WTC11 (cell line): ENCODE results near the gene TMEM59L. TPM values are rescaled to one million over a fixed set of nuclear protein-coding genes. Genes with fewer than 3 reads are reported as not detected.
A peak's percentile ranks its signal among the peaks of the same experiment; 100 is the strongest.

Experiments
- ATAC-seq: fragments of 200-7000 bp; cut with Tn5 transposase; 2 replicates; pipeline ENCODE4 v1.10.0; 2021; ENCODE audit warnings: mild to moderate bottlenecking, moderate library complexity
- CTCF ChIA-PET: fragments of 300-600 bp; sonication (Branson Sonifier 250); formaldehyde crosslinking; loops from one replicate; lab custom pipeline; 2021; ENCODE audit warnings: antibody characterized with exemption; lab: Charles Lee
- POLR2A ChIA-PET: fragments of 350-600 bp; sonication (Branson Sonifier 250); formaldehyde crosslinking; loops from one replicate; lab custom pipeline; 2021; ENCODE audit warnings: antibody characterized with exemption; lab: Charles Lee
- DNase-seq: peaks from one replicate; pipeline ENCODE4 v3.0.0; 2021; ENCODE audit warnings: low spot score
- H3K27ac Mint-ChIP-seq: 2 replicates; pipeline ENCODE4 v1.8.0; 2021; ENCODE audit warnings: mixed read lengths
- H3K27me3 Mint-ChIP-seq: 2 replicates; pipeline ENCODE4 v1.8.0; 2021; ENCODE audit warnings: low read depth, mild to moderate bottlenecking, moderate library complexity, mixed read lengths
- H3K36me3 Mint-ChIP-seq: 2 replicates; pipeline ENCODE4 v1.8.0; 2021; ENCODE audit warnings: mixed read lengths
- H3K4me1 Mint-ChIP-seq: 2 replicates; pipeline ENCODE4 v1.8.0; 2022; ENCODE audit warnings: mixed read lengths
- H3K4me3 Mint-ChIP-seq: 2 replicates; pipeline ENCODE4 v1.8.0; 2021; ENCODE audit warnings: mild to moderate bottlenecking, moderate library complexity, mixed read lengths
- H3K9me3 Mint-ChIP-seq: 2 replicates; pipeline ENCODE4 v1.8.0; 2021; ENCODE audit warnings: mixed read lengths
- ARID4B ChIP-seq: sonication (generic); formaldehyde crosslinking; IDR thresholded peaks from 2 replicates; pipeline ENCODE4 v1.8.0; 2023; ENCODE audit warnings: missing genetic modification reagents, mild to moderate bottlenecking, borderline replicate concordance
- ATF1 ChIP-seq: sonication (generic); formaldehyde crosslinking; IDR thresholded peaks from 2 replicates; pipeline ENCODE4 v1.8.1; 2023; ENCODE audit warnings: mild to moderate bottlenecking, moderate library complexity, missing genetic modification reagents
- E2F5 ChIP-seq: sonication (generic); formaldehyde crosslinking; IDR thresholded peaks from 2 replicates; pipeline ENCODE4 v1.8.1; 2022; ENCODE audit warnings: mild to moderate bottlenecking, moderate library complexity, missing genetic modification reagents
- FOXP1 ChIP-seq: sonication (generic); formaldehyde crosslinking; IDR thresholded peaks from 2 replicates; pipeline ENCODE4 v1.8.0; 2022; ENCODE audit warnings: missing genetic modification reagents, mild to moderate bottlenecking, moderate library complexity, borderline replicate concordance
- MXD4 ChIP-seq: fragments of 250-450 bp; sonication (Bioruptor Pico); IDR thresholded peaks from 2 replicates; pipeline ENCODE4 v1.8.0; 2021; ENCODE audit warnings: mild to moderate bottlenecking, moderate library complexity, borderline replicate concordance
- MYBL2 ChIP-seq: sonication (generic); formaldehyde crosslinking; IDR thresholded peaks from 2 replicates; pipeline ENCODE4 v1.8.1; 2023; ENCODE audit warnings: mild to moderate bottlenecking, moderate library complexity, missing genetic modification reagents
- SMAD4 ChIP-seq: sonication (generic); formaldehyde crosslinking; IDR thresholded peaks from 2 replicates; pipeline ENCODE4 v1.8.0; 2022; ENCODE audit warnings: mild to moderate bottlenecking, missing genetic modification reagents
- USF2 ChIP-seq: sonication (generic); formaldehyde crosslinking; IDR thresholded peaks from 2 replicates; pipeline ENCODE4 v1.8.1; 2023; ENCODE audit warnings: mild to moderate bottlenecking, missing genetic modification reagents, moderate library complexity
- ZBTB21 ChIP-seq: sonication (generic); formaldehyde crosslinking; IDR thresholded peaks from 2 replicates; pipeline ENCODE4 v1.8.1; 2023; ENCODE audit warnings: mild to moderate bottlenecking, missing genetic modification reagents, borderline replicate concordance
- ZNF263 ChIP-seq: sonication (generic); formaldehyde crosslinking; IDR thresholded peaks from 2 replicates; pipeline ENCODE4 v1.8.1; 2022; ENCODE audit warnings: low read depth, mild to moderate bottlenecking, moderate library complexity, missing genetic modification reagents
- ZSCAN18 ChIP-seq: fragments of 250-450 bp; sonication (Bioruptor Pico); IDR thresholded peaks from 2 replicates; pipeline ENCODE4 v2.1.2; 2022; ENCODE audit warnings: mild to moderate bottlenecking, moderate library complexity
- total RNA-seq: library from RNA; stranded (reverse); gene quantifications from 3 replicates; pipeline ENCODE4 v1.2.3, GENCODE V29; 2021
- TF ChIP-seq, protein P1 (sequence below): sonication (generic); formaldehyde crosslinking; IDR thresholded peaks from 2 replicates; pipeline ENCODE4 v1.8.1; 2023; ENCODE audit warnings: mild to moderate bottlenecking, missing genetic modification reagents
- TF ChIP-seq, protein P2 (sequence below): sonication (generic); formaldehyde crosslinking; IDR thresholded peaks from 2 replicates; pipeline ENCODE4 v1.8.1; 2023; ENCODE audit warnings: mild to moderate bottlenecking, moderate library complexity, missing genetic modification reagents

The TMEM59L gene
- total RNA-seq, 1 experiment from 2014 or later, result 14.8 TPM

- H3K4me1 Mint-ChIP-seq, result peaks cover 40% of the 10 kb centered on the region
Measured at GRCh38 chr19:18611327-18612050, 1.2 kb upstream of the TMEM59L start.

DNA sequence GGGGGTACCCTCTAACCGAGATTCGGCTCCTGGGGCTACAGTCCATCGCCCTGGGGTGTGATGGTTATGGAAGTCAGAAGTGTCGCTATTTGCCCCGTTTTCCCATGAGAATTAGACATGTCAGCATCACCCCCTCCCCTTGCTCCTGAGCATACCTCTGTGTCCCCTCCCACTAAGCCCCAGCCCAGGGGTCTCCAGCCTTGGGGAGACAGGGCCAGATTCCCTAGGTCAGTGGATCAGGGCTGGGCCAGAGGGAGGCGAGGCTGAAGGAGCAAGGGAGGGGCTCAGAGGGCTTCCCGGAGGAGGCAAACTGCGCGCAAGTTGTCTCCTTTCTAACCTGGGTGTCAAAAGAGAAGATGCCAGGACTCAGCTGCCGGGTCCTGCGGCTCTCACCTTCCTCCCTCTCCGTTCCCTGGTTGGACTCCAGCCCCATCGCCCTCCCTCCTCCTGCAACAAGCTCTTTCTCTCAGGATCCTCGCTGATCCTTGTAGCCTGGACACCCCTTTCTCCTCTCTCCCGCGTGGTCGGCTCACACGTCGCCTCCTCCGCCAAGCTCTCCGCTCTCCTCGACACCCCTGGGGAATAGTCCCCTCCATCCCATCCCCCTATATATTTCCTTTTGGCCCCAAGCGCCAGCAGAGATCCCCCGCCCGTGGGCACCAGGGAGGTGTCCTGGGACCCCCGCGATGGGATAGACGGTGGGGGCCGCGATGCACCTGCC is 459 bp upstream of the TMEM59L start:
- TF ChIP-seq ARID4B (no peak), ZNF263 (CRISPR knock-in tag) (no peak), ATF1 (no peak), SMAD4 (CRISPR knock-in tag) (no peak)
- TF ChIP-seq, protein P1, sequence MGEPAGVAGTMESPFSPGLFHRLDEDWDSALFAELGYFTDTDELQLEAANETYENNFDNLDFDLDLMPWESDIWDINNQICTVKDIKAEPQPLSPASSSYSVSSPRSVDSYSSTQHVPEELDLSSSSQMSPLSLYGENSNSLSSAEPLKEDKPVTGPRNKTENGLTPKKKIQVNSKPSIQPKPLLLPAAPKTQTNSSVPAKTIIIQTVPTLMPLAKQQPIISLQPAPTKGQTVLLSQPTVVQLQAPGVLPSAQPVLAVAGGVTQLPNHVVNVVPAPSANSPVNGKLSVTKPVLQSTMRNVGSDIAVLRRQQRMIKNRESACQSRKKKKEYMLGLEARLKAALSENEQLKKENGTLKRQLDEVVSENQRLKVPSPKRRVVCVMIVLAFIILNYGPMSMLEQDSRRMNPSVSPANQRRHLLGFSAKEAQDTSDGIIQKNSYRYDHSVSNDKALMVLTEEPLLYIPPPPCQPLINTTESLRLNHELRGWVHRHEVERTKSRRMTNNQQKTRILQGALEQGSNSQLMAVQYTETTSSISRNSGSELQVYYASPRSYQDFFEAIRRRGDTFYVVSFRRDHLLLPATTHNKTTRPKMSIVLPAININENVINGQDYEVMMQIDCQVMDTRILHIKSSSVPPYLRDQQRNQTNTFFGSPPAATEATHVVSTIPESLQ (CRISPR knock-in tag), result no peak
- peak overlapping the region; percentile 80 for H3K4me3 Mint-ChIP-seq
- H3K36me3 Mint-ChIP-seq, result no peaks in the 10 kb centered on the region; the same call in 1 of the 2 replicates
- H3K9me3 Mint-ChIP-seq, result peaks cover under 1% of the 10 kb centered on the region; the same call in 1 of the 2 replicates
- POLR2A ChIA-PET, result interaction anchor here (0.7 to 2.4 kb wide), 3 partner anchors 9 to 23 kb away, joined by 4 to 8 read pairs (median 7); no protein-coding TSS in a partner anchor
- DNase-seq (no peak), ATAC-seq (peak; percentile 7)
- peaks cover 82% of the 10 kb centered on the region for H3K27me3 Mint-ChIP-seq
- H3K4me1 Mint-ChIP-seq, result peaks cover 40% of the 10 kb centered on the region
- H3K27ac Mint-ChIP-seq, result no peak overlapping the region
- CTCF ChIA-PET, result interaction anchor here (0.7 to 3.4 kb wide), 11 partner anchors 12 to 235 kb away, joined by 3 to 14 read pairs (median 4); no protein-coding TSS in a partner anchor

More at GRCh38 chr19:18611327-18612050, 1.2 kb upstream of the TMEM59L start:
- no peaks in the 10 kb centered on the region for H3K36me3 Mint-ChIP-seq
- no peak for TF ChIP-seq E2F5 (CRISPR knock-in tag)
- TF ChIP-seq FOXP1, result no peak
- no peak for TF ChIP-seq MXD4 (CRISPR knock-in tag)
- 0 out of 2 replicates have a peak, but pooled peaks have one; percentile 19 for TF ChIP-seq ZBTB21
- TF ChIP-seq, protein P2, sequence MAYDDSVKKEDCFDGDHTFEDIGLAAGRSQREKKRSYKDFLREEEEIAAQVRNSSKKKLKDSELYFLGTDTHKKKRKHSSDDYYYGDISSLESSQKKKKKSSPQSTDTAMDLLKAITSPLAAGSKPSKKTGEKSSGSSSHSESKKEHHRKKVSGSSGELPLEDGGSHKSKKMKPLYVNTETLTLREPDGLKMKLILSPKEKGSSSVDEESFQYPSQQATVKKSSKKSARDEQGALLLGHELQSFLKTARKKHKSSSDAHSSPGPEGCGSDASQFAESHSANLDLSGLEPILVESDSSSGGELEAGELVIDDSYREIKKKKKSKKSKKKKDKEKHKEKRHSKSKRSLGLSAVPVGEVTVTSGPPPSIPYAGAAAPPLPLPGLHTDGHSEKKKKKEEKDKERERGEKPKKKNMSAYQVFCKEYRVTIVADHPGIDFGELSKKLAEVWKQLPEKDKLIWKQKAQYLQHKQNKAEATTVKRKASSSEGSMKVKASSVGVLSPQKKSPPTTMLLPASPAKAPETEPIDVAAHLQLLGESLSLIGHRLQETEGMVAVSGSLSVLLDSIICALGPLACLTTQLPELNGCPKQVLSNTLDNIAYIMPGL (CRISPR knock-in tag), result peak; percentile 7; the same call in 1 of the 2 replicates
- TF ChIP-seq ZSCAN18 (CRISPR knock-in tag), result no peak
- no peak for TF ChIP-seq MYBL2
- TF ChIP-seq USF2 (CRISPR knock-in tag), result peak; percentile 40
- ChIA-PET CTCF (interaction anchor here (1.0 to 3.4 kb wide), 4 partner anchors 22 to 236 kb away, joined by 4 to 12 read pairs (median 7); no protein-coding TSS in a partner anchor), POLR2A (no interaction called here)
- DNase-seq (peak; percentile 67), ATAC-seq (peak; percentile 36)
- no peaks in the 10 kb centered on the region for H3K9me3 Mint-ChIP-seq
- peak overlapping the region; percentile 86 for H3K27ac Mint-ChIP-seq
- peaks cover 87% of the 10 kb centered on the region for H3K27me3 Mint-ChIP-seq
- H3K4me3 Mint-ChIP-seq, result peak overlapping the region; percentile 80
